Measurements from ENCODE around the gene STON1. TPM values are rescaled to one million over a fixed set of nuclear protein-coding genes. Genes with fewer than 3 reads are reported as not detected.

STON1 gene
- total RNA-seq, 1 experiment from 2014 or later: 5.5 TPM

DNA sequence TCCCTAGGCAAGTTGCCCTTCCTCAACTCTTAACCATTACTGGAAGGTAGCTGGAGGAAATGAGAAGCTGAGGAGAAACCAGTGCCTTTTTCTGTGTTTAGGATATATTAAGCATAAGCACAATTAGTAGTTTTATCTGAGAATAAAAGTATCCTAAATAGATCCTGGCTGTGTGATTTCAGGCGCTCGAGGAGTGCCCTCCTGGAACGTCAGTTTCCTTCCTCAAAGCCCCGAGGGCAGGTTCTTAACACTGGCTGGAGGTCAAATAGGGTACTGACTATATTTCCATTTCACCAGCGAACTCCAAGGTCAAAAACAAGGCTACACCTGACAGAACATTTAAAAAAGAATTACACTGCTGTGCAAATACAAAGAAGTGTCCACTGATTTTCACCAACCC lies 1.5 kb upstream of the STON1 start:
- no peaks in the 10 kb centered on the region for H4K20me1 ChIP-seq (ENCODE audit: control insufficient read depth, insufficient read depth, insufficient read length)
- TF ChIP-seq, protein P1, sequence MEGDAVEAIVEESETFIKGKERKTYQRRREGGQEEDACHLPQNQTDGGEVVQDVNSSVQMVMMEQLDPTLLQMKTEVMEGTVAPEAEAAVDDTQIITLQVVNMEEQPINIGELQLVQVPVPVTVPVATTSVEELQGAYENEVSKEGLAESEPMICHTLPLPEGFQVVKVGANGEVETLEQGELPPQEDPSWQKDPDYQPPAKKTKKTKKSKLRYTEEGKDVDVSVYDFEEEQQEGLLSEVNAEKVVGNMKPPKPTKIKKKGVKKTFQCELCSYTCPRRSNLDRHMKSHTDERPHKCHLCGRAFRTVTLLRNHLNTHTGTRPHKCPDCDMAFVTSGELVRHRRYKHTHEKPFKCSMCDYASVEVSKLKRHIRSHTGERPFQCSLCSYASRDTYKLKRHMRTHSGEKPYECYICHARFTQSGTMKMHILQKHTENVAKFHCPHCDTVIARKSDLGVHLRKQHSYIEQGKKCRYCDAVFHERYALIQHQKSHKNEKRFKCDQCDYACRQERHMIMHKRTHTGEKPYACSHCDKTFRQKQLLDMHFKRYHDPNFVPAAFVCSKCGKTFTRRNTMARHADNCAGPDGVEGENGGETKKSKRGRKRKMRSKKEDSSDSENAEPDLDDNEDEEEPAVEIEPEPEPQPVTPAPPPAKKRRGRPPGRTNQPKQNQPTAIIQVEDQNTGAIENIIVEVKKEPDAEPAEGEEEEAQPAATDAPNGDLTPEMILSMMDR (conservative IDR thresholded peaks at IDR 0.05): no peak
- H3K4ac ChIP-seq (ENCODE audit: low read depth, low read length): no peak overlapping the region
- H3K79me2 ChIP-seq (ENCODE audit: insufficient read depth, low read length): no peaks in the 10 kb centered on the region
- H2AFZ ChIP-seq (ENCODE audit: low read length): no peak overlapping the region
- no peak overlapping the region for H3K9ac ChIP-seq (ENCODE audit: extremely low read depth, insufficient read length, low read length)
- H2BK5ac ChIP-seq (ENCODE audit: insufficient read length, low read length): no peak overlapping the region
- peaks cover 24 to 25% of the 10 kb centered on the region in 2 experiments for H3K4me1 Mint-ChIP-seq
- H3K18ac ChIP-seq (ENCODE audit: insufficient read length, low read depth, low read length): no peak overlapping the region
- H3K9me3 ChIP-seq (ENCODE audit: control insufficient read depth, low read depth, low read length): no peaks in the 10 kb centered on the region
- H2BK12ac ChIP-seq (ENCODE audit: insufficient read length, low read depth, low read length): no peak overlapping the region
- H2BK120ac ChIP-seq (ENCODE audit: low read depth, low read length, poor library complexity, severe bottlenecking): no peak overlapping the region
- H3K4me1 ChIP-seq (ENCODE audit: insufficient read depth, low read length): peaks cover 6% of the 10 kb centered on the region; the same call in 1 of the 2 replicates
- no peak overlapping the region for H3K23ac ChIP-seq (ENCODE audit: insufficient read length, low read depth, low read length)
- H2AK5ac ChIP-seq (ENCODE audit: insufficient read length, low read length): no peak overlapping the region
- no peak for DNase-seq
- no peak overlapping the region for H4K5ac ChIP-seq (ENCODE audit: insufficient read length, low read depth, low read length)
- no peaks in the 10 kb centered on the region; a peak in 1 of 5 replicates for H3K9me3 Mint-ChIP-seq
- H2BK20ac ChIP-seq (ENCODE audit: low read depth, low read length, poor library complexity, severe bottlenecking): no peak overlapping the region
- H2BK15ac ChIP-seq (ENCODE audit: low read depth, low read length): no peak overlapping the region
- WGBS (ENCODE audit: extremely low coverage, insufficient read length, low lambda C conversion rate): no CpG with 5 or more reads among the region's 5 CpGs
- H3K36me3 Mint-ChIP-seq (ENCODE audit: insufficient read depth in 1 of 3, low read depth in 3 of 3): peaks cover 0 to 5% (median 5%) of the 10 kb centered on the region in 3 experiments; a peak in 4 of 7 replicates
- peaks cover 10% of the 10 kb centered on the region for H3K23me2 ChIP-seq (ENCODE audit: insufficient read length, low read depth, low read length, poor library complexity, severe bottlenecking)
- H3K27ac ChIP-seq (ENCODE audit: insufficient read length, low read depth, low read length): no peak overlapping the region
- no peak overlapping the region for H3T11ph ChIP-seq (ENCODE audit: low read length)
- no peak overlapping the region for H3K56ac ChIP-seq (ENCODE audit: insufficient read length, low read depth, low read length)
- peak overlapping the region in 1 of 2 experiments; percentile 94; a peak in 2 of 5 replicates for H3K4me3 Mint-ChIP-seq
- no peak overlapping the region for H4K91ac ChIP-seq (ENCODE audit: insufficient read length, low read depth, low read length)
- no peak overlapping the region for H3K14ac ChIP-seq (ENCODE audit: insufficient read depth, low read length)
- H4K8ac ChIP-seq (replicated peaks; ENCODE audit: insufficient read length, low read depth, low read length): no peak overlapping the region
- H3K79me1 ChIP-seq (ENCODE audit: insufficient read depth, low read depth, low read length, poor library complexity, severe bottlenecking): no peaks in the 10 kb centered on the region
- H3K4me2 ChIP-seq (ENCODE audit: insufficient read depth, insufficient read length, low read length): no peak overlapping the region
- H3K27ac Mint-ChIP-seq: no peak overlapping the region
- H3K27me3 Mint-ChIP-seq (ENCODE audit: low read depth): peaks cover 1% of the 10 kb centered on the region
- H3K27me3 ChIP-seq (ENCODE audit: insufficient read depth, low read length): no peaks in the 10 kb centered on the region

All from H9 (cell line).